G401.6 (cell line): ENCODE results near the gene ROM1.
A peak's percentile ranks its signal among the peaks of the same experiment; 100 is the strongest.

Experiments
- FAIRE-seq: peaks from 2 replicates; lab custom pipeline; 2012; peaks lifted over from hg19 to GRCh38; lab: Jason Lieb, UNC

The ROM1 gene

GRCh38 chr11:62588966-62589637 lies 24.0 kb upstream of the ROM1 start:
- FAIRE-seq: peak; percentile 59

- peak; percentile 98 for FAIRE-seq
Measured at GRCh38 chr11:62591448-62592145, 21.5 kb upstream of the ROM1 start, which contains the start of gene TUT1. Gene TUT1 (minus strand): TSS chr11:62591523. CDS start chr11:62591485, 38 bp downstream.

GRCh38 chr11:62592146-62592815 lies 20.8 kb upstream of the ROM1 start:
- FAIRE-seq: no peak

- FAIRE-seq: no peak
Measured at GRCh38 chr11:62592989-62593421, 20.1 kb upstream of the ROM1 start.

GRCh38 chr11:62593434-62594044 lies 19.5 kb upstream of the ROM1 start:
- FAIRE-seq: peak; percentile 37

GRCh38 chr11:62595124-62595523 lies 17.9 kb upstream of the ROM1 start:
- FAIRE-seq: no peak

- peak; percentile 99 for FAIRE-seq
Measured at GRCh38 chr11:62599069-62599696, 13.9 kb upstream of the ROM1 start.

GRCh38 chr11:62599901-62600300 lies 13.2 kb upstream of the ROM1 start:
- no peak for FAIRE-seq

GRCh38 chr11:62600367-62601121 lies 12.5 kb upstream of the ROM1 start:
- FAIRE-seq: no peak

- FAIRE-seq: no peak
Measured at GRCh38 chr11:62601122-62601371, 12.0 kb upstream of the ROM1 start.

- peak; percentile 99 for FAIRE-seq
Measured at GRCh38 chr11:62601372-62602140, 11.5 kb upstream of the ROM1 start, which contains the start of gene MTA2. Gene MTA2 (minus strand): TSS chr11:62601865. CDS start chr11:62601450, 415 bp downstream.

- no peak for FAIRE-seq
Measured at GRCh38 chr11:62602141-62603071, 10.7 kb upstream of the ROM1 start.

- FAIRE-seq: no peak
Measured at GRCh38 chr11:62603072-62603408, 10.0 kb upstream of the ROM1 start.

- no peak for FAIRE-seq
Measured at GRCh38 chr11:62603776-62604299, 9.2 kb upstream of the ROM1 start.

- no peak for FAIRE-seq
Measured at GRCh38 chr11:62604460-62605120, 8.5 kb upstream of the ROM1 start.

GRCh38 chr11:62605467-62605866 lies 7.6 kb upstream of the ROM1 start:
- FAIRE-seq: no peak

GRCh38 chr11:62605902-62606301 lies 7.2 kb upstream of the ROM1 start:
- FAIRE-seq: no peak

- no peak for FAIRE-seq
Measured at GRCh38 chr11:62607714-62608113, 5.3 kb upstream of the ROM1 start.

- no peak for FAIRE-seq
Measured at GRCh38 chr11:62608776-62609175, 4.3 kb upstream of the ROM1 start.
